ENCODE results near the gene SCAPER. TPM values are rescaled to one million over a fixed set of nuclear protein-coding genes. Genes with fewer than 3 reads are reported as not detected.

SCAPER gene
- total RNA-seq, 1 experiment from 2014 or later, result 10.3 TPM

DNA sequence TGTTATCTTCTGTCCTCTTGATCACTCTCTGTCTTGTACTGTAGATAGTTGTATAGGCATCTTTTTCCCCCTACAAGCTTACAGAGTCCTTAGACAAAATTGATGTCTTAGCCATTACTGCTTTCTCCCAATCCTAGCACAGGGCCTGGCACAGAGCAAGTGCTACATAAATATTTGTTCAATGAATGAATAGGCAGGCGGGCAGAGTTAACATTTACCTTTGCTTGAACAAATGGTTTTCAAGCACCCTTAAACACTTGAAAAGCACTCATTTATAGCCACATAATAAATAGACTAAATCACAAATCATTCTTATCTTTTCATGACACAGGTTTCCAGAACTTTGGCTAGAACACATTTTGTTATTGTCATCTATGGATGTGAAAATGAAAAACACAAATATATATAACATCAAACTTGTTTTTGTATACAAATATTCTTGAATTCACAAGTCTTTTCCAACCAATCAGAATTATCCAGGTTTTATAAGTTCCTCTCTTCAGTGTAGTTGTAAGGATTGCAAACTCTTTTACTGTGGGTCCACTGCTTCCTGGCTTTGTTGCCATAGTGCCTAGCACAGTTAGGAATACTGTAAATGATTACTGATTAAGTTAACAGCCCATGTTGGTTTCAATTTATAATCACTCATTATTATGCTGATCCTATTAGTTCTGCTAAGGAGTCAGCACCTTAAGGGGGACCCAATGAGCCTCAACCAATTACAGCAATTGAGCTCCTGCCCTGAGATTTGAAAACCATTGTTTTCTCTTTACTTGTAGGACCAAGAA, 506.6 kb downstream of the SCAPER start:
- ChIA-PET CTCF (no interaction called here), POLR2A (no interaction called here)
- no peak for TF ChIP-seq PRRX2 (CRISPR knock-in tag; IDR thresholded peaks at IDR 0.05)
- no peak for TF ChIP-seq KAT7 (CRISPR knock-in tag; IDR thresholded peaks at IDR 0.05; ENCODE audit: borderline replicate concordance)
- TF ChIP-seq ZNF121 (CRISPR knock-in tag; IDR thresholded peaks at IDR 0.05), result no peak
- TF ChIP-seq, protein P1, sequence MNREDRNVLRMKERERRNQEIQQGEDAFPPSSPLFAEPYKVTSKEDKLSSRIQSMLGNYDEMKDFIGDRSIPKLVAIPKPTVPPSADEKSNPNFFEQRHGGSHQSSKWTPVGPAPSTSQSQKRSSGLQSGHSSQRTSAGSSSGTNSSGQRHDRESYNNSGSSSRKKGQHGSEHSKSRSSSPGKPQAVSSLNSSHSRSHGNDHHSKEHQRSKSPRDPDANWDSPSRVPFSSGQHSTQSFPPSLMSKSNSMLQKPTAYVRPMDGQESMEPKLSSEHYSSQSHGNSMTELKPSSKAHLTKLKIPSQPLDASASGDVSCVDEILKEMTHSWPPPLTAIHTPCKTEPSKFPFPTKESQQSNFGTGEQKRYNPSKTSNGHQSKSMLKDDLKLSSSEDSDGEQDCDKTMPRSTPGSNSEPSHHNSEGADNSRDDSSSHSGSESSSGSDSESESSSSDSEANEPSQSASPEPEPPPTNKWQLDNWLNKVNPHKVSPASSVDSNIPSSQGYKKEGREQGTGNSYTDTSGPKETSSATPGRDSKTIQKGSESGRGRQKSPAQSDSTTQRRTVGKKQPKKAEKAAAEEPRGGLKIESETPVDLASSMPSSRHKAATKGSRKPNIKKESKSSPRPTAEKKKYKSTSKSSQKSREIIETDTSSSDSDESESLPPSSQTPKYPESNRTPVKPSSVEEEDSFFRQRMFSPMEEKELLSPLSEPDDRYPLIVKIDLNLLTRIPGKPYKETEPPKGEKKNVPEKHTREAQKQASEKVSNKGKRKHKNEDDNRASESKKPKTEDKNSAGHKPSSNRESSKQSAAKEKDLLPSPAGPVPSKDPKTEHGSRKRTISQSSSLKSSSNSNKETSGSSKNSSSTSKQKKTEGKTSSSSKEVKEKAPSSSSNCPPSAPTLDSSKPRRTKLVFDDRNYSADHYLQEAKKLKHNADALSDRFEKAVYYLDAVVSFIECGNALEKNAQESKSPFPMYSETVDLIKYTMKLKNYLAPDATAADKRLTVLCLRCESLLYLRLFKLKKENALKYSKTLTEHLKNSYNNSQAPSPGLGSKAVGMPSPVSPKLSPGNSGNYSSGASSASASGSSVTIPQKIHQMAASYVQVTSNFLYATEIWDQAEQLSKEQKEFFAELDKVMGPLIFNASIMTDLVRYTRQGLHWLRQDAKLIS (CRISPR knock-in tag; IDR thresholded peaks at IDR 0.05; ENCODE audit: borderline replicate concordance), result no peak
- TF ChIP-seq, protein P2, sequence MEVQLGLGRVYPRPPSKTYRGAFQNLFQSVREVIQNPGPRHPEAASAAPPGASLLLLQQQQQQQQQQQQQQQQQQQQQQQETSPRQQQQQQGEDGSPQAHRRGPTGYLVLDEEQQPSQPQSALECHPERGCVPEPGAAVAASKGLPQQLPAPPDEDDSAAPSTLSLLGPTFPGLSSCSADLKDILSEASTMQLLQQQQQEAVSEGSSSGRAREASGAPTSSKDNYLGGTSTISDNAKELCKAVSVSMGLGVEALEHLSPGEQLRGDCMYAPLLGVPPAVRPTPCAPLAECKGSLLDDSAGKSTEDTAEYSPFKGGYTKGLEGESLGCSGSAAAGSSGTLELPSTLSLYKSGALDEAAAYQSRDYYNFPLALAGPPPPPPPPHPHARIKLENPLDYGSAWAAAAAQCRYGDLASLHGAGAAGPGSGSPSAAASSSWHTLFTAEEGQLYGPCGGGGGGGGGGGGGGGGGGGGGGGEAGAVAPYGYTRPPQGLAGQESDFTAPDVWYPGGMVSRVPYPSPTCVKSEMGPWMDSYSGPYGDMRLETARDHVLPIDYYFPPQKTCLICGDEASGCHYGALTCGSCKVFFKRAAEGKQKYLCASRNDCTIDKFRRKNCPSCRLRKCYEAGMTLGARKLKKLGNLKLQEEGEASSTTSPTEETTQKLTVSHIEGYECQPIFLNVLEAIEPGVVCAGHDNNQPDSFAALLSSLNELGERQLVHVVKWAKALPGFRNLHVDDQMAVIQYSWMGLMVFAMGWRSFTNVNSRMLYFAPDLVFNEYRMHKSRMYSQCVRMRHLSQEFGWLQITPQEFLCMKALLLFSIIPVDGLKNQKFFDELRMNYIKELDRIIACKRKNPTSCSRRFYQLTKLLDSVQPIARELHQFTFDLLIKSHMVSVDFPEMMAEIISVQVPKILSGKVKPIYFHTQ (CRISPR knock-in tag; IDR thresholded peaks at IDR 0.05), result no peak
- TF ChIP-seq, protein P3, sequence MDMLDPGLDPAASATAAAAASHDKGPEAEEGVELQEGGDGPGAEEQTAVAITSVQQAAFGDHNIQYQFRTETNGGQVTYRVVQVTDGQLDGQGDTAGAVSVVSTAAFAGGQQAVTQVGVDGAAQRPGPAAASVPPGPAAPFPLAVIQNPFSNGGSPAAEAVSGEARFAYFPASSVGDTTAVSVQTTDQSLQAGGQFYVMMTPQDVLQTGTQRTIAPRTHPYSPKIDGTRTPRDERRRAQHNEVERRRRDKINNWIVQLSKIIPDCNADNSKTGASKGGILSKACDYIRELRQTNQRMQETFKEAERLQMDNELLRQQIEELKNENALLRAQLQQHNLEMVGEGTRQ (CRISPR knock-in tag; IDR thresholded peaks at IDR 0.05), result no peak
- no peak for TF ChIP-seq EMX1 (CRISPR knock-in tag; IDR thresholded peaks at IDR 0.05)
- DNase-seq (ENCODE audit: low spot score) (no peak), ATAC-seq (no peak)
- Mint-ChIP-seq H3K36me3 (no peaks in the 10 kb centered on the region), H3K4me3 (no peak overlapping the region), H3K9me3 (0 out of 2 replicates have a peak, but pooled peaks cover 4% of the 10 kb centered on the region), H3K27ac (no peak overlapping the region), H3K4me1 (peaks cover 21% of the 10 kb centered on the region), H3K27me3 (ENCODE audit: low read depth) (no peaks in the 10 kb centered on the region)

DNA sequence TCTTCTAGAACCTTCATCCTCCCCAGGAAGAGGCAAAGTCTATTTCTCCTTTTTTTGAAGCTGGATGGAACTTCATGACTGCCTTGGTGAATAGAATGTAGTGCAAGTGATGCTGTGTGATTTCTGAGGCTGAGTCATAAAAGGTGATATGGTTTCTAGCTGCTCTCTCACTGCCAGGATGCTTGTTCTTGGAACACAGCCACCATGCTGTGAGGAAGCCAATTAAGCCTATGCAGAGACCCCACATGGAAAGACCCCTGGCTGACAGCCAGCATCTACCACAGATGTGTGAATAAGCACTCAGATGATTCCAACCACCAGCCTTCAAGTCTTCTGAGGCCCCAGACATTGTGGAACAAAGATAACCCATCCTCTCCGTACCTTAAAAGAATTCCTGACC, 511.5 kb downstream of the SCAPER start:
- DNase-seq (ENCODE audit: low spot score) (no peak), ATAC-seq (no peak)
- no peaks in the 10 kb centered on the region for H3K4me1 Mint-ChIP-seq
- POLR2A ChIA-PET, result no interaction called here
- TF ChIP-seq KAT7 (CRISPR knock-in tag; IDR thresholded peaks at IDR 0.05; ENCODE audit: borderline replicate concordance), result no peak
- no peak for TF ChIP-seq ZNF416 (CRISPR knock-in tag; IDR thresholded peaks at IDR 0.05)
- no peak for TF ChIP-seq ATF1 (CRISPR knock-in tag; IDR thresholded peaks at IDR 0.05)
- no peak for TF ChIP-seq ELF4 (CRISPR knock-in tag; IDR thresholded peaks at IDR 0.05; ENCODE audit: low read depth)
- no peak for TF ChIP-seq ZNF317 (CRISPR knock-in tag; IDR thresholded peaks at IDR 0.05; ENCODE audit: borderline replicate concordance, low read depth)
- no peak for TF ChIP-seq ZNF121 (CRISPR knock-in tag; IDR thresholded peaks at IDR 0.05)
- TF ChIP-seq ZNF219 (CRISPR knock-in tag; IDR thresholded peaks at IDR 0.05; ENCODE audit: borderline replicate concordance), result no peak
- TF ChIP-seq TEAD4 (CRISPR knock-in tag; IDR thresholded peaks at IDR 0.05), result no peak
- TF ChIP-seq, protein P4, sequence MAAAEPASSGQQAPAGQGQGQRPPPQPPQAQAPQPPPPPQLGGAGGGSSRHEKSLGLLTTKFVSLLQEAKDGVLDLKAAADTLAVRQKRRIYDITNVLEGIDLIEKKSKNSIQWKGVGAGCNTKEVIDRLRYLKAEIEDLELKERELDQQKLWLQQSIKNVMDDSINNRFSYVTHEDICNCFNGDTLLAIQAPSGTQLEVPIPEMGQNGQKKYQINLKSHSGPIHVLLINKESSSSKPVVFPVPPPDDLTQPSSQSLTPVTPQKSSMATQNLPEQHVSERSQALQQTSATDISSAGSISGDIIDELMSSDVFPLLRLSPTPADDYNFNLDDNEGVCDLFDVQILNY (CRISPR knock-in tag; IDR thresholded peaks at IDR 0.05), result no peak
- no peak for TF ChIP-seq ZNF138 (CRISPR knock-in tag; conservative IDR thresholded peaks at IDR 0.05)
- no peak for TF ChIP-seq ZBTB21 (CRISPR knock-in tag; IDR thresholded peaks at IDR 0.05; ENCODE audit: borderline replicate concordance)
- no peak for TF ChIP-seq ZNF396 (CRISPR knock-in tag; IDR thresholded peaks at IDR 0.05; ENCODE audit: borderline replicate concordance)
- 0 out of 2 replicates have a peak, but pooled peaks cover 4% of the 10 kb centered on the region for H3K9me3 Mint-ChIP-seq
- CTCF ChIA-PET, result no interaction called here
- H3K27me3 Mint-ChIP-seq (ENCODE audit: low read depth), result no peaks in the 10 kb centered on the region; the same call in 1 of the 2 replicates
- no peak overlapping the region for H3K4me3 Mint-ChIP-seq
- H3K36me3 Mint-ChIP-seq, result no peaks in the 10 kb centered on the region
- H3K27ac Mint-ChIP-seq, result no peak overlapping the region

Measured in WTC11 (cell line).